GM18519 (cell line): ENCODE data around the gene DPH2.

Experiments used
- ATAC-seq: cut with Tn5 transposase; IDR thresholded peaks from one replicate; pipeline ENCODE4 v1.9.1; 2021; ENCODE audit warnings: mild to moderate bottlenecking, moderate library complexity; ENCODE audit not compliant: unreplicated experiment, low FRiP score

Gene DPH2

GRCh38 chr1:43944860-43945259 lies 24.9 kb upstream of the DPH2 start:
- no peak for ATAC-seq

- no peak for ATAC-seq
Observed at GRCh38 chr1:43945674-43946235, 24.1 kb upstream of the DPH2 start.

- peak; percentile 85 for ATAC-seq
Observed at GRCh38 chr1:43946236-43947060, 23.4 kb upstream of the DPH2 start, which contains the start of gene IPO13. IPO13 (plus strand) TSS chr1:43946950; CDS start chr1:43947601, 651 bp downstream.

GRCh38 chr1:43947061-43947873 lies 22.5 kb upstream of the DPH2 start:
- no peak for ATAC-seq

- ATAC-seq = no peak
Observed at GRCh38 chr1:43947874-43948437, 21.9 kb upstream of the DPH2 start.

GRCh38 chr1:43949678-43950077 lies 20.1 kb upstream of the DPH2 start:
- ATAC-seq = no peak

- no peak for ATAC-seq
Observed at GRCh38 chr1:43951021-43951985, 18.5 kb upstream of the DPH2 start.

GRCh38 chr1:43952731-43953346 lies 17.0 kb upstream of the DPH2 start:
- no peak for ATAC-seq

GRCh38 chr1:43953361-43953760 lies 16.4 kb upstream of the DPH2 start:
- ATAC-seq = no peak

GRCh38 chr1:43954036-43954435 lies 15.8 kb upstream of the DPH2 start:
- ATAC-seq = no peak

- no peak for ATAC-seq
Observed at GRCh38 chr1:43956234-43956633, 13.6 kb upstream of the DPH2 start.

- ATAC-seq = no peak
Observed at GRCh38 chr1:43957407-43958040, 12.3 kb upstream of the DPH2 start.

- ATAC-seq = no peak
Observed at GRCh38 chr1:43958351-43959255, 11.2 kb upstream of the DPH2 start.

GRCh38 chr1:43960798-43961197 lies 9.0 kb upstream of the DPH2 start:
- no peak for ATAC-seq

- no peak for ATAC-seq
Observed at GRCh38 chr1:43961692-43962091, 8.1 kb upstream of the DPH2 start.

GRCh38 chr1:43962324-43962723 lies 7.5 kb upstream of the DPH2 start:
- ATAC-seq = no peak

- ATAC-seq = no peak
Observed at GRCh38 chr1:43963006-43963405, 6.8 kb upstream of the DPH2 start.

GRCh38 chr1:43963890-43964289 lies 5.9 kb upstream of the DPH2 start:
- no peak for ATAC-seq
